Neural cell (in vitro differentiated cells): ENCODE data around the gene INO80.

Experiments
- CTCF ChIP-seq: fragments of 450-650 bp; IDR thresholded peaks from 2 replicates; pipeline ENCODE4 v1.5.1; 2014; ENCODE audit warnings: antibody characterized with exemption, mild to moderate bottlenecking, moderate library complexity; ENCODE audit not compliant: poor library complexity, severe bottlenecking
- EP300 ChIP-seq: fragments of 450-650 bp; conservative IDR thresholded peaks from 2 replicates; pipeline ENCODE4 v1.6.1; 2014; ENCODE audit warnings: antibody characterized with exemption, mild to moderate bottlenecking, moderate library complexity; ENCODE audit not compliant: poor library complexity, severe bottlenecking
- EZH2 ChIP-seq: fragments of 200-600, 300-800 bp; shearing (Covaris generic), sonication (generic); IDR thresholded peaks from 2 replicates; pipeline ENCODE4 v1.6.1; 2014; ENCODE audit warnings: antibody characterized with exemption, low read length, borderline replicate concordance, mild to moderate bottlenecking; ENCODE audit not compliant: insufficient read depth, poor library complexity, severe bottlenecking
- POLR2AphosphoS5 ChIP-seq: IDR thresholded peaks from 2 replicates; pipeline ENCODE4 v1.6.1; 2012
- REST ChIP-seq: IDR thresholded peaks from 2 replicates; pipeline ENCODE4 v1.6.1; 2012; ENCODE audit warnings: borderline replicate concordance

- no peak for TF ChIP-seq POLR2AphosphoS5
- no peak for TF ChIP-seq CTCF
- no peak for TF ChIP-seq EP300
- TF ChIP-seq EZH2 = no peak
- no peak for TF ChIP-seq REST
Measured at GRCh38 chr15:41028853-41029252, 87.2 kb downstream of the INO80 start.
